ENCODE measurements around the gene L3MBTL1.

The L3MBTL1 gene

GRCh38 chr20:43535370-43536004, 28.0 kb downstream of the L3MBTL1 start:
- DNase-seq (ENCODE audit: low read depth): no peak

- no peak for DNase-seq (ENCODE audit: low read depth)
Measured at GRCh38 chr20:43536041-43536816, 28.7 kb downstream of the L3MBTL1 start.

- DNase-seq (ENCODE audit: low read depth): no peak
Measured at GRCh38 chr20:43536817-43537440, 29.4 kb downstream of the L3MBTL1 start.

- DNase-seq (ENCODE audit: low read depth): no peak
Measured at GRCh38 chr20:43537921-43538877, 30.7 kb downstream of the L3MBTL1 start.

- DNase-seq (ENCODE audit: low read depth): no peak
Measured at GRCh38 chr20:43538878-43539700, 31.6 kb downstream of the L3MBTL1 start.

- no peak for DNase-seq (ENCODE audit: low read depth)
Measured at GRCh38 chr20:43539975-43540672, 32.6 kb downstream of the L3MBTL1 start.

- no peak for DNase-seq (ENCODE audit: low read depth)
Measured at GRCh38 chr20:43540673-43541060, 33.2 kb downstream of the L3MBTL1 start.

- no peak for DNase-seq (ENCODE audit: low read depth)
Measured at GRCh38 chr20:43541214-43541613, 33.7 kb downstream of the L3MBTL1 start.

- DNase-seq (ENCODE audit: low read depth): no peak
Measured at GRCh38 chr20:43542161-43542560, 34.7 kb downstream of the L3MBTL1 start.

GRCh38 chr20:43542674-43543073, 35.2 kb downstream of the L3MBTL1 start:
- no peak for DNase-seq (ENCODE audit: low read depth)

GRCh38 chr20:43543138-43543537, 35.6 kb downstream of the L3MBTL1 start:
- no peak for DNase-seq (ENCODE audit: low read depth)

GRCh38 chr20:43544501-43544900, 37.0 kb downstream of the L3MBTL1 start:
- DNase-seq (ENCODE audit: low read depth): no peak

- no peak for DNase-seq (ENCODE audit: low read depth)
Measured at GRCh38 chr20:43545837-43546578, 38.5 kb downstream of the L3MBTL1 start.

GRCh38 chr20:43548273-43548880, 40.9 kb downstream of the L3MBTL1 start:
- DNase-seq (ENCODE audit: low read depth): no peak

GRCh38 chr20:43549416-43550065, 42.0 kb downstream of the L3MBTL1 start:
- no peak for DNase-seq (ENCODE audit: low read depth)

GRCh38 chr20:43550456-43550855, 43.0 kb downstream of the L3MBTL1 start:
- DNase-seq (ENCODE audit: low read depth): no peak

GRCh38 chr20:43554369-43554768, 46.9 kb downstream of the L3MBTL1 start:
- no peak for DNase-seq (ENCODE audit: low read depth)

GRCh38 chr20:43558412-43559146, 51.1 kb downstream of the L3MBTL1 start, which contains the start of gene SGK2:
TSS of gene SGK2 (plus strand) at chr20:43559027. CDS start at chr20:43566496, 7,469 bp downstream.
- no peak for DNase-seq (ENCODE audit: low read depth)
